Liver (tissue), 9 donors: Measurements from ENCODE around the gene SMAD5. TPM values are rescaled to one million over a fixed set of nuclear protein-coding genes. Genes with fewer than 3 reads are reported as not detected.

Experiments used
- DNase-seq: peaks from one replicate; pipeline ENCODE4 v3.0.0-alpha.2; 2017; ENCODE audit warnings: low spot score
- H3K27ac ChIP-seq, 2 donors: one replicate each; pipeline ENCODE4 v1.7.0; 2013; ENCODE audit warnings: inconsistent platforms in 2 of 2, low read length in 2 of 2, control low read depth in 1 of 2, low read depth in 1 of 2, mild to moderate bottlenecking in 1 of 2
- H3K27me3 ChIP-seq, 4 donors: one replicate each; pipeline versions ENCODE4 v1.6.1 to v1.7.0; 2013; ENCODE audit warnings: low read length in 3 of 4, inconsistent platforms in 1 of 4, mild to moderate bottlenecking in 1 of 4, moderate library complexity in 1 of 4; ENCODE audit not compliant: control insufficient read depth in 4 of 4, insufficient read depth in 4 of 4
- H3K36me3 ChIP-seq, 4 donors: one replicate each; pipeline versions ENCODE4 v1.6.1 to v1.7.0; 2013; ENCODE audit warnings: low read length in 3 of 4, mild to moderate bottlenecking in 3 of 4, low read depth in 1 of 4, moderate library complexity in 1 of 4; ENCODE audit not compliant: control insufficient read depth in 4 of 4, insufficient read depth in 3 of 4
- H3K4me1 ChIP-seq, 4 donors: one replicate each; pipeline versions ENCODE4 v1.6.1 to v1.7.0; 2013; ENCODE audit warnings: low read length in 3 of 4, mild to moderate bottlenecking in 3 of 4, moderate library complexity in 1 of 4; ENCODE audit not compliant: control insufficient read depth in 4 of 4, insufficient read depth in 4 of 4
- H3K4me3 ChIP-seq, 3 donors: one replicate each; pipeline versions ENCODE4 v1.6.1 to v1.7.0; 2013; ENCODE audit warnings: low read length in 3 of 3, control low read depth in 1 of 3, low read depth in 1 of 3, mild to moderate bottlenecking in 1 of 3
- H3K9ac ChIP-seq, 2 donors: one replicate each; pipeline ENCODE4 v1.7.0; 2013; ENCODE audit warnings: low read length in 2 of 2, mild to moderate bottlenecking in 2 of 2, moderate library complexity in 2 of 2, control low read depth in 1 of 2, low read depth in 1 of 2
- H3K9me3 ChIP-seq, 4 donors: one replicate each; pipeline versions ENCODE4 v1.6.1 to v1.7.0; 2013; ENCODE audit warnings: low read length in 3 of 4; ENCODE audit not compliant: control insufficient read depth in 4 of 4
- ATF3 ChIP-seq: IDR thresholded peaks from 2 replicates; pipeline ENCODE4 v1.6.1; 2016; ENCODE audit warnings: antibody characterized with exemption
- CTCF ChIP-seq: fragments of 150-350 bp; IDR thresholded peaks from 2 replicates; pipeline ENCODE4 v1.5.1; 2017; ENCODE audit warnings: improper control_type of control experiment, low read depth, low read length; ENCODE audit not compliant: missing input control
- EGR1 ChIP-seq, 2 donors: IDR thresholded peaks; 2 replicates each; pipeline ENCODE4 v1.6.1; 2016 to 2018; ENCODE audit warnings: antibody characterized with exemption in 2 of 2, low read depth in 2 of 2
- FOXA1 ChIP-seq: IDR thresholded peaks from 2 replicates; pipeline ENCODE4 v1.6.1; 2016; ENCODE audit warnings: antibody characterized with exemption
- FOXA2 ChIP-seq: IDR thresholded peaks from 2 replicates; pipeline ENCODE4 v1.6.1; 2016; ENCODE audit warnings: antibody characterized with exemption
- GABPA ChIP-seq, 2 donors: IDR thresholded peaks in 1 of 2; conservative IDR thresholded peaks in 1 of 2; 2 replicates each; pipeline ENCODE4 v1.6.1; 2016; ENCODE audit warnings: antibody characterized with exemption in 2 of 2, mild to moderate bottlenecking in 1 of 2, moderate library complexity in 1 of 2
- HNF4A ChIP-seq, 2 donors: conservative IDR thresholded peaks; 2 replicates each; pipeline ENCODE4 v1.6.1; 2016; ENCODE audit warnings: antibody characterized with exemption in 2 of 2, mild to moderate bottlenecking in 2 of 2
- HNF4G ChIP-seq: IDR thresholded peaks from 2 replicates; pipeline ENCODE4 v1.6.1; 2016; ENCODE audit warnings: antibody characterized with exemption
- JUND ChIP-seq, 2 donors: IDR thresholded peaks; 2 replicates each; pipeline ENCODE4 v1.6.1; 2016; ENCODE audit warnings: antibody characterized with exemption in 2 of 2
- NR2F2 ChIP-seq: IDR thresholded peaks from 2 replicates; pipeline ENCODE4 v1.6.1; 2016; ENCODE audit warnings: antibody characterized with exemption
- RAD21 ChIP-seq, 2 donors: IDR thresholded peaks; 2 replicates each; pipeline ENCODE4 v1.6.1; 2016; ENCODE audit warnings: antibody characterized with exemption in 2 of 2, mild to moderate bottlenecking in 2 of 2
- RXRA ChIP-seq, 2 donors: IDR thresholded peaks; 2 replicates each; pipeline ENCODE4 v1.6.1; 2017 to 2018; ENCODE audit warnings: antibody characterized with exemption in 2 of 2, mild to moderate bottlenecking in 1 of 2
- SP1 ChIP-seq: IDR thresholded peaks from 2 replicates; pipeline ENCODE4 v1.6.1; 2018; ENCODE audit warnings: antibody characterized with exemption, mild to moderate bottlenecking
- TAF1 ChIP-seq: conservative IDR thresholded peaks from 2 replicates; pipeline ENCODE4 v1.6.1; 2016; ENCODE audit warnings: antibody characterized with exemption, mild to moderate bottlenecking
- YY1 ChIP-seq: IDR thresholded peaks from 2 replicates; pipeline ENCODE4 v1.6.1; 2016; ENCODE audit warnings: antibody characterized with exemption, mild to moderate bottlenecking
- WGBS: extraction: QIAGEN DNeasy Blood & Tissue Kit; methylation state at CpG from one replicate; pipeline ENCODE4 v1.1.7; 2013; 5-methylcytosine and 5-hydroxymethylcytosine counted together
- polyA plus RNA-seq, 2 donors: library from polyadenylated mRNA; stranded (reverse) in 1 of 2; unstranded in 1 of 2; fragments of 200-250 nt in 1 of 2; fragments of >200 nt in 1 of 2; fragmentation: Nextera tagmentation in 1 of 2; extraction: Ambion mirVana in 1 of 2; gene quantifications; one replicate each; pipeline versions ENCODE4 v1.2.1 to v1.2.3, GENCODE V29; 2013 to 2015
- total RNA-seq, 2 donors: library from RNA; depleted of rRNA; stranded (reverse); fragments of >200 nt; gene quantifications; one replicate each; pipeline ENCODE4 v1.2.3, GENCODE V29; 2014
- TF ChIP-seq, protein P1 (sequence below): IDR thresholded peaks from 2 replicates; pipeline ENCODE4 v1.6.1; 2016; ENCODE audit warnings: antibody characterized with exemption
- TF ChIP-seq, protein P2 (sequence below): IDR thresholded peaks from 2 replicates; pipeline ENCODE4 v1.6.1; 2016; ENCODE audit warnings: antibody characterized with exemption, mild to moderate bottlenecking
- TF ChIP-seq, protein P3 (sequence below): IDR thresholded peaks from 2 replicates; pipeline ENCODE4 v1.6.1; 2016; ENCODE audit warnings: antibody characterized with exemption
- donor health status: healthy.
- donor health status: healthy.
- donor health status: healthy.
- donor health status: healthy.
- donor health status: healthy.

SMAD5 gene
- total and polyA plus RNA-seq, 4 donors = 5.9 to 42.0 (median 16.3) TPM

- H3K36me3 ChIP-seq = peaks cover 2 to 29% (median 19%) of the 10 kb centered on the region in 4 donors
- H3K4me3 ChIP-seq = no peak overlapping the region
- no peak overlapping the region for H3K27ac ChIP-seq
- 97% methylated on average over 11 of the region's 11 CpGs for WGBS
- peaks cover 2 to 26% (median 8%) of the 10 kb centered on the region in 4 donors for H3K4me1 ChIP-seq
- H3K9me3 ChIP-seq = no peaks in the 10 kb centered on the region
- TF ChIP-seq ATF3 (no peak), RAD21 (IDR thresholded peaks at IDR 0.05) (no peak)
- H3K9ac ChIP-seq = no peak overlapping the region
- no peaks in the 10 kb centered on the region for H3K27me3 ChIP-seq
- DNase-seq = no peak
These were observed 21.1 kb downstream of the SMAD5 start for GRCh38 chr5:136153581-136154236.

DNA sequence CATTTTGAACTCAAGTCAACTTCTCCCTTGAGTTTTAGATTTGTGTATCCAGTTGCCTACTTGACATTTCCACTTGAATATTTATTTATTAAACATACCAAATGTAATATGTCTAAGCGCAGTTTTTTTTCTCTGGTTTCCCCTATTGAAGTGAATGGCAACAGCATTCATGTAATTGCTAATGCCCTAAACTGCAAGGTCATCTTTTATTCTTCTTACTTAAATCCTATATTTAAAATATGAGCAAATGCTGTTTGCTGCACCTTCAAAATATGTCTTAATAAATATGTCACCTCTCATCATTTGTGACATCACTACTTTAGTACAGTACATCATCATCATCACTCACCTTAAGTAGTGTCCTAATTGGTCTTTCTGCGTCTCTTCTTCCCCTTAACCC, 22.4 kb downstream of the SMAD5 start:
- no peaks in the 10 kb centered on the region for H3K27me3 ChIP-seq
- H3K4me3 ChIP-seq = no peak overlapping the region
- no peaks in the 10 kb centered on the region for H3K9me3 ChIP-seq
- no peak overlapping the region for H3K27ac ChIP-seq
- H3K9ac ChIP-seq = no peak overlapping the region
- 98% methylated on average over 2 of the region's 2 CpGs for WGBS
- DNase-seq = no peak
- H3K36me3 ChIP-seq = peaks cover 2 to 29% (median 19%) of the 10 kb centered on the region in 4 donors
- peaks cover 2 to 19% (median 7%) of the 10 kb centered on the region in 4 donors for H3K4me1 ChIP-seq
- TF ChIP-seq YY1 = no peak
- TF ChIP-seq HNF4A (conservative IDR thresholded peaks at IDR 0.05) = no peak
- TF ChIP-seq RAD21 (IDR thresholded peaks at IDR 0.05) = no peak
- no peak for TF ChIP-seq FOXA1
- TF ChIP-seq JUND (IDR thresholded peaks at IDR 0.05) = no peak
- no peak for TF ChIP-seq RXRA (IDR thresholded peaks at IDR 0.05)
- TF ChIP-seq SP1 = no peak
- TF ChIP-seq ATF3 = no peak
- TF ChIP-seq, protein P1, sequence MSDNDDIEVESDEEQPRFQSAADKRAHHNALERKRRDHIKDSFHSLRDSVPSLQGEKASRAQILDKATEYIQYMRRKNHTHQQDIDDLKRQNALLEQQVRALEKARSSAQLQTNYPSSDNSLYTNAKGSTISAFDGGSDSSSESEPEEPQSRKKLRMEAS = no peak
- no peak for TF ChIP-seq TAF1
- no peak for TF ChIP-seq HNF4G
- TF ChIP-seq FOXA2 = no peak
- no peak for TF ChIP-seq EGR1 (IDR thresholded peaks at IDR 0.05; ENCODE audit: low read depth in 2 of 2)
- TF ChIP-seq, protein P2, sequence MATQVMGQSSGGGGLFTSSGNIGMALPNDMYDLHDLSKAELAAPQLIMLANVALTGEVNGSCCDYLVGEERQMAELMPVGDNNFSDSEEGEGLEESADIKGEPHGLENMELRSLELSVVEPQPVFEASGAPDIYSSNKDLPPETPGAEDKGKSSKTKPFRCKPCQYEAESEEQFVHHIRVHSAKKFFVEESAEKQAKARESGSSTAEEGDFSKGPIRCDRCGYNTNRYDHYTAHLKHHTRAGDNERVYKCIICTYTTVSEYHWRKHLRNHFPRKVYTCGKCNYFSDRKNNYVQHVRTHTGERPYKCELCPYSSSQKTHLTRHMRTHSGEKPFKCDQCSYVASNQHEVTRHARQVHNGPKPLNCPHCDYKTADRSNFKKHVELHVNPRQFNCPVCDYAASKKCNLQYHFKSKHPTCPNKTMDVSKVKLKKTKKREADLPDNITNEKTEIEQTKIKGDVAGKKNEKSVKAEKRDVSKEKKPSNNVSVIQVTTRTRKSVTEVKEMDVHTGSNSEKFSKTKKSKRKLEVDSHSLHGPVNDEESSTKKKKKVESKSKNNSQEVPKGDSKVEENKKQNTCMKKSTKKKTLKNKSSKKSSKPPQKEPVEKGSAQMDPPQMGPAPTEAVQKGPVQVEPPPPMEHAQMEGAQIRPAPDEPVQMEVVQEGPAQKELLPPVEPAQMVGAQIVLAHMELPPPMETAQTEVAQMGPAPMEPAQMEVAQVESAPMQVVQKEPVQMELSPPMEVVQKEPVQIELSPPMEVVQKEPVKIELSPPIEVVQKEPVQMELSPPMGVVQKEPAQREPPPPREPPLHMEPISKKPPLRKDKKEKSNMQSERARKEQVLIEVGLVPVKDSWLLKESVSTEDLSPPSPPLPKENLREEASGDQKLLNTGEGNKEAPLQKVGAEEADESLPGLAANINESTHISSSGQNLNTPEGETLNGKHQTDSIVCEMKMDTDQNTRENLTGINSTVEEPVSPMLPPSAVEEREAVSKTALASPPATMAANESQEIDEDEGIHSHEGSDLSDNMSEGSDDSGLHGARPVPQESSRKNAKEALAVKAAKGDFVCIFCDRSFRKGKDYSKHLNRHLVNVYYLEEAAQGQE = no peak
- no peak for TF ChIP-seq GABPA (IDR thresholded peaks at IDR 0.05 in 1 of 2, conservative IDR thresholded peaks at IDR 0.05 in 1 of 2)
- no peak for TF ChIP-seq NR2F2
- TF ChIP-seq, protein P3, sequence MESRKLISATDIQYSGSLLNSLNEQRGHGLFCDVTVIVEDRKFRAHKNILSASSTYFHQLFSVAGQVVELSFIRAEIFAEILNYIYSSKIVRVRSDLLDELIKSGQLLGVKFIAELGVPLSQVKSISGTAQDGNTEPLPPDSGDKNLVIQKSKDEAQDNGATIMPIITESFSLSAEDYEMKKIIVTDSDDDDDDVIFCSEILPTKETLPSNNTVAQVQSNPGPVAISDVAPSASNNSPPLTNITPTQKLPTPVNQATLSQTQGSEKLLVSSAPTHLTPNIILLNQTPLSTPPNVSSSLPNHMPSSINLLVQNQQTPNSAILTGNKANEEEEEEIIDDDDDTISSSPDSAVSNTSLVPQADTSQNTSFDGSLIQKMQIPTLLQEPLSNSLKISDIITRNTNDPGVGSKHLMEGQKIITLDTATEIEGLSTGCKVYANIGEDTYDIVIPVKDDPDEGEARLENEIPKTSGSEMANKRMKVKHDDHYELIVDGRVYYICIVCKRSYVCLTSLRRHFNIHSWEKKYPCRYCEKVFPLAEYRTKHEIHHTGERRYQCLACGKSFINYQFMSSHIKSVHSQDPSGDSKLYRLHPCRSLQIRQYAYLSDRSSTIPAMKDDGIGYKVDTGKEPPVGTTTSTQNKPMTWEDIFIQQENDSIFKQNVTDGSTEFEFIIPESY = no peak
- TF ChIP-seq CTCF = no peak
